22Rv1 (cell line): ENCODE data around the gene NLK.

Experiments used
- ZFX ChIP-seq: fragments of 450-650 bp; IDR thresholded peaks from 2 replicates; pipeline ENCODE4 v1.6.1; 2017; ENCODE audit warnings: antibody characterized with exemption, borderline replicate concordance
- TF ChIP-seq, protein P1 (sequence below): fragments of 450-650 bp; IDR thresholded peaks from 2 replicates; pipeline ENCODE4 v1.5.1; 2017; ENCODE audit warnings: mild to moderate bottlenecking

DNA sequence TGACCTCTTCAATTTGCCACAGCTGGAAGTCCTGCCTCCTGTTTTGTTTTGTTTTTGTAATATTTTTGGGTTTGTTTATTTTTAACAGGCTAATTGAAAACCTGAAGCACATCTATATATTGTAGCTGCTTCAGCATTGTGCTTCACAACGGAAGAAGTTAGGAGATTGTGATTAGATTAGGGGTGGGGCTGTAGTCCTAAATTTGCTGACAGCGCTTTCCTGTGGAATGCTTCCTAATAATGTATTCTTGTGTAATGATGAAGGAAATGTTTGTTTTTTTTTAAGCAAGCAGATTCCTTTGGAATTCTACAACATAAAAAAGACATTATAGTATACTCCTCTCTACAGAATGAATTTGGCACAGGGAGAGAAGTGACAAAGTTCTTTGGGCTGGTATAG, 70.1 kb downstream of the NLK start:
- TF ChIP-seq, protein P1, sequence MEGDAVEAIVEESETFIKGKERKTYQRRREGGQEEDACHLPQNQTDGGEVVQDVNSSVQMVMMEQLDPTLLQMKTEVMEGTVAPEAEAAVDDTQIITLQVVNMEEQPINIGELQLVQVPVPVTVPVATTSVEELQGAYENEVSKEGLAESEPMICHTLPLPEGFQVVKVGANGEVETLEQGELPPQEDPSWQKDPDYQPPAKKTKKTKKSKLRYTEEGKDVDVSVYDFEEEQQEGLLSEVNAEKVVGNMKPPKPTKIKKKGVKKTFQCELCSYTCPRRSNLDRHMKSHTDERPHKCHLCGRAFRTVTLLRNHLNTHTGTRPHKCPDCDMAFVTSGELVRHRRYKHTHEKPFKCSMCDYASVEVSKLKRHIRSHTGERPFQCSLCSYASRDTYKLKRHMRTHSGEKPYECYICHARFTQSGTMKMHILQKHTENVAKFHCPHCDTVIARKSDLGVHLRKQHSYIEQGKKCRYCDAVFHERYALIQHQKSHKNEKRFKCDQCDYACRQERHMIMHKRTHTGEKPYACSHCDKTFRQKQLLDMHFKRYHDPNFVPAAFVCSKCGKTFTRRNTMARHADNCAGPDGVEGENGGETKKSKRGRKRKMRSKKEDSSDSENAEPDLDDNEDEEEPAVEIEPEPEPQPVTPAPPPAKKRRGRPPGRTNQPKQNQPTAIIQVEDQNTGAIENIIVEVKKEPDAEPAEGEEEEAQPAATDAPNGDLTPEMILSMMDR = no peak
- no peak for TF ChIP-seq ZFX
